K562 (cell line): ENCODE data around the gene CYBRD1. TPM values are rescaled to one million over a fixed set of nuclear protein-coding genes. Genes with fewer than 3 reads are reported as not detected.

ENCODE experiments used
- C11orf30 ChIP-seq: fragments of 450-650 bp; IDR thresholded peaks from 2 replicates; pipeline ENCODE4 v1.6.1; 2016; ENCODE audit warnings: low read depth, mild to moderate bottlenecking
- GABPA ChIP-seq: fragments of 200-800 bp; sonication (Bioruptor generic); conservative IDR thresholded peaks from 2 replicates; pipeline ENCODE4 v1.6.1; 2016; ENCODE audit warnings: low read depth, missing genetic modification characterization, missing compliant biosample characterization
- GATA2 ChIP-seq: sonication (generic); formaldehyde crosslinking; IDR thresholded peaks from 2 replicates; pipeline ENCODE4 v1.4.0; 2020; ENCODE audit warnings: mild to moderate bottlenecking, missing genetic modification reagents
- GTF2A2 ChIP-seq: IDR thresholded peaks from 2 replicates; pipeline ENCODE4 v1.6.1; 2016; ENCODE audit warnings: mild to moderate bottlenecking, missing genetic modification characterization, missing compliant biosample characterization
- HDAC2 ChIP-seq: fragments of 450-650 bp; IDR thresholded peaks from 2 replicates; pipeline ENCODE4 v1.6.1; 2016; ENCODE audit warnings: mild to moderate bottlenecking
- KAT2B ChIP-seq: IDR thresholded peaks from one replicate; pipeline ENCODE4 v1.6.1; 2012; ENCODE audit warnings: low read depth, mild to moderate bottlenecking, control low read depth, inconsistent platforms, low read length, moderate library complexity
- KDM5B ChIP-seq: fragments of 200-600 bp; sonication (generic); IDR thresholded peaks from 2 replicates; pipeline ENCODE4 v1.6.1; 2012; ENCODE audit warnings: low read depth, mild to moderate bottlenecking, moderate library complexity, low read length, control low read depth, inconsistent platforms; ENCODE audit not compliant: insufficient replicate concordance
- L3MBTL2 ChIP-seq: fragments of 450-650 bp; IDR thresholded peaks from 2 replicates; pipeline ENCODE4 v1.6.1; 2016; ENCODE audit warnings: mild to moderate bottlenecking, moderate library complexity
- RHOXF2B ChIP-seq: fragments of 250-450 bp; sonication (Bioruptor Pico); conservative IDR thresholded peaks from 2 replicates; pipeline ENCODE4 v1.5.1; 2021
- SREBF1 ChIP-seq: fragments of 150-350 bp; IDR thresholded peaks from 2 replicates; pipeline ENCODE4 v1.6.1; 2014; ENCODE audit warnings: antibody characterized with exemption, low read depth, low read length, borderline replicate concordance
- XRCC3 ChIP-seq: fragments of 450-650 bp; IDR thresholded peaks from 2 replicates; pipeline ENCODE4 v1.6.1; 2017; ENCODE audit warnings: mild to moderate bottlenecking, moderate library complexity
- ZC3H11A ChIP-seq: IDR thresholded peaks from 2 replicates; pipeline ENCODE4 v1.6.1; 2012; ENCODE audit warnings: low read depth, low read length, improper control_type of control experiment
- ZFP1 ChIP-seq: fragments of 450-650 bp; formaldehyde crosslinking; IDR thresholded peaks from 2 replicates; pipeline ENCODE4 v1.4.0; 2020; ENCODE audit warnings: mild to moderate bottlenecking, mixed read lengths
- ZNF184 ChIP-seq: sonication (generic); formaldehyde crosslinking; IDR thresholded peaks from 2 replicates; pipeline ENCODE4 v1.5.0; 2020; ENCODE audit warnings: missing genetic modification reagents
- ZNF23 ChIP-seq: fragments of 250-450 bp; sonication (Bioruptor Pico); IDR thresholded peaks from 2 replicates; pipeline ENCODE4 v1.4.0; 2020; ENCODE audit warnings: mild to moderate bottlenecking
- ZNF57 ChIP-seq: fragments of 450-650 bp; formaldehyde crosslinking; IDR thresholded peaks from 2 replicates; pipeline ENCODE4 v1.4.0; 2020; ENCODE audit warnings: mild to moderate bottlenecking, moderate library complexity
- ZNF707 ChIP-seq: fragments of 250-450 bp; sonication (Bioruptor Pico); conservative IDR thresholded peaks from 2 replicates; pipeline ENCODE4 v1.8.0; 2022; ENCODE audit warnings: inconsistent platforms, mild to moderate bottlenecking, moderate library complexity
- polyA plus RNA-seq, 8 experiments: library from polyadenylated mRNA; depleted of rRNA in 4 of 8; stranded (reverse) in 5 of 8; unstranded in 3 of 8; fragments of >200 nt; fragmentation: Nextera tagmentation in 2 of 8; fragmentation: Illumina TruSeq in 1 of 8; extraction: Ambion mirVana in 2 of 8; extraction: Trizol in 1 of 8; gene quantifications; 2 replicates each; pipeline versions ENCODE4 v1.2.1 to v1.2.3, GENCODE V29; 2011 to 2014; ENCODE audit warnings: inconsistent platforms in 1 of 8, missing spikeins in 1 of 8
- total RNA-seq, 7 experiments: library from RNA; depleted of rRNA in 6 of 7; stranded (reverse); fragments of >200 nt in 6 of 7; fragmentation: Illumina TruSeq in 2 of 7; extraction: Trizol in 2 of 7; gene quantifications; 2 replicates each; pipeline versions ENCODE4 v1.2.1 to v1.2.3, GENCODE V29; 2011 to 2021; ENCODE audit warnings: low replicate concordance in 1 of 7
- TF ChIP-seq, protein P1 (sequence below), 2 experiments: fragments of 150-350 bp in 1 of 2; IDR thresholded peaks; 2 replicates each; pipeline ENCODE4 v1.6.1; 2012 to 2016; ENCODE audit warnings: low read depth in 2 of 2, low read length in 2 of 2, mild to moderate bottlenecking in 1 of 2, moderate library complexity in 1 of 2
- TF ChIP-seq, protein P2 (sequence below): fragments of 250-450 bp; sonication (Bioruptor Pico); IDR thresholded peaks from 2 replicates; pipeline ENCODE4 v1.4.0; 2020; ENCODE audit warnings: mild to moderate bottlenecking, moderate library complexity
- TF ChIP-seq, protein P3 (sequence below): fragments of 450-650 bp; IDR thresholded peaks from 2 replicates; pipeline ENCODE4 v1.6.1; 2017; ENCODE audit warnings: mild to moderate bottlenecking, moderate library complexity
- TF ChIP-seq, protein P4 (sequence below): fragments of 450-650 bp; IDR thresholded peaks from 2 replicates; pipeline ENCODE4 v1.6.1; 2016

The CYBRD1 gene
- total and polyA plus RNA-seq, 9 of the 15 experiments (the other 6 are each of a cell fraction or from before 2014, with no cell fraction given): 9.6 to 22.4 (median 15.6) TPM

DNA sequence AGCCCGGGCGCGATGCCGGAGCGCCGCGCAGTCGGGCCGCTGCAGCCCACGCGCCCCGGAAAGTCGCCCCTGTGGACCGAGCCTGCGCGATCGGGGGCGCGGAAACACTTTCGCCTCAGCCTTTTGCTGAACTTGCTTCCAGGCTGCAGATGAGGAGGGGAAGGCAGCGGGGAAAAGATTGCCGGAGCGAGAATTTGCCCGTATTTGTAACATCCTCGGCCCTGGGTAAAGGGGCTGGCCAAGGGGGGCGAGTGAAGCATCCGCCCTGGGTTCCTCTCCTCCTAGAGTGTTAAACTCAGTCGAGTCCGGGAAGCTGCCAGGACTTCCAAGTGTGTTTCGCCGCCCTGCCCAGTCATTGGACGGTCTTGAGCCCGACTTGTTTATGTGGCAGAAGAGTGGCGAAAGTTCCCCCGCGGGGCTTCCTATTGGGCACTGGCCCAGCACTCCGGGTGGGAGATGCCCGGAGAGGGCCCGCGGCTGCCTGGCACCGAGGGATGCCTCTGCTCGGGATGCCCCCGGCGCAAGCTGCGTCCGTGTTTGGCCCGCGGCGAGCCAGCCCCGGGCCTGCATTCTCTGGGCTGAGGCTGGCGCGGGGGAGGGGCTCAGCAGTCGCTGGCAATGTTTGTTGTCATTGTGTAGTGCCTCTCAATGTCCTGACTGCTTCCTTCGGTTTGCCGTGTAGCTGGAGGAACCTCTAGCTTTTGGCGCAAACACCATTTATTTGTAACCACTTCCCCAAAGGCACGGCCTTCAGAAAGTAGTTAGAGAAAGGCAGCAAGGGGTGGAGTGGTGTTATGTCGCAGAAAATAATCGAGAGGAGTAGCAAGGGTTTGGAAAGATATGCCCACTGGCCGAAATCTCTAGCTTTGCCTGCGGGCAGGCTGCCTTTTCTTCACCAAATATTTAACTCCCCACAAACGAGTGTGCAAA, 1.1 kb downstream of the CYBRD1 start (continued):
- TF ChIP-seq, protein P1, sequence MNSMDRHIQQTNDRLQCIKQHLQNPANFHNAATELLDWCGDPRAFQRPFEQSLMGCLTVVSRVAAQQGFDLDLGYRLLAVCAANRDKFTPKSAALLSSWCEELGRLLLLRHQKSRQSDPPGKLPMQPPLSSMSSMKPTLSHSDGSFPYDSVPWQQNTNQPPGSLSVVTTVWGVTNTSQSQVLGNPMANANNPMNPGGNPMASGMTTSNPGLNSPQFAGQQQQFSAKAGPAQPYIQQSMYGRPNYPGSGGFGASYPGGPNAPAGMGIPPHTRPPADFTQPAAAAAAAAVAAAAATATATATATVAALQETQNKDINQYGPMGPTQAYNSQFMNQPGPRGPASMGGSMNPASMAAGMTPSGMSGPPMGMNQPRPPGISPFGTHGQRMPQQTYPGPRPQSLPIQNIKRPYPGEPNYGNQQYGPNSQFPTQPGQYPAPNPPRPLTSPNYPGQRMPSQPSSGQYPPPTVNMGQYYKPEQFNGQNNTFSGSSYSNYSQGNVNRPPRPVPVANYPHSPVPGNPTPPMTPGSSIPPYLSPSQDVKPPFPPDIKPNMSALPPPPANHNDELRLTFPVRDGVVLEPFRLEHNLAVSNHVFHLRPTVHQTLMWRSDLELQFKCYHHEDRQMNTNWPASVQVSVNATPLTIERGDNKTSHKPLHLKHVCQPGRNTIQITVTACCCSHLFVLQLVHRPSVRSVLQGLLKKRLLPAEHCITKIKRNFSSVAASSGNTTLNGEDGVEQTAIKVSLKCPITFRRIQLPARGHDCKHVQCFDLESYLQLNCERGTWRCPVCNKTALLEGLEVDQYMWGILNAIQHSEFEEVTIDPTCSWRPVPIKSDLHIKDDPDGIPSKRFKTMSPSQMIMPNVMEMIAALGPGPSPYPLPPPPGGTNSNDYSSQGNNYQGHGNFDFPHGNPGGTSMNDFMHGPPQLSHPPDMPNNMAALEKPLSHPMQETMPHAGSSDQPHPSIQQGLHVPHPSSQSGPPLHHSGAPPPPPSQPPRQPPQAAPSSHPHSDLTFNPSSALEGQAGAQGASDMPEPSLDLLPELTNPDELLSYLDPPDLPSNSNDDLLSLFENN (IDR thresholded peaks at IDR 0.05; ENCODE audit: low read depth in 2 of 2, low read length in 2 of 2): no peak; a peak in 1 of 4 replicates
- TF ChIP-seq GABPA (no peak), ZNF707 (no peak), ZNF57 (CRISPR knock-in tag) (no peak), C11orf30 (no peak), L3MBTL2 (no peak), ZNF184 (CRISPR knock-in tag) (no peak), ZNF23 (no peak), ZC3H11A (no peak), GTF2A2 (no peak), KDM5B (peak; percentile 39), HDAC2 (0 out of 2 replicates have a peak, but pooled peaks have one; percentile 14), GATA2 (CRISPR knock-in tag) (no peak), KAT2B (no peak), XRCC3 (no peak), RHOXF2B (CRISPR knock-in tag) (no peak), SREBF1 (no peak), ZFP1 (CRISPR knock-in tag) (no peak)
- TF ChIP-seq, protein P2, sequence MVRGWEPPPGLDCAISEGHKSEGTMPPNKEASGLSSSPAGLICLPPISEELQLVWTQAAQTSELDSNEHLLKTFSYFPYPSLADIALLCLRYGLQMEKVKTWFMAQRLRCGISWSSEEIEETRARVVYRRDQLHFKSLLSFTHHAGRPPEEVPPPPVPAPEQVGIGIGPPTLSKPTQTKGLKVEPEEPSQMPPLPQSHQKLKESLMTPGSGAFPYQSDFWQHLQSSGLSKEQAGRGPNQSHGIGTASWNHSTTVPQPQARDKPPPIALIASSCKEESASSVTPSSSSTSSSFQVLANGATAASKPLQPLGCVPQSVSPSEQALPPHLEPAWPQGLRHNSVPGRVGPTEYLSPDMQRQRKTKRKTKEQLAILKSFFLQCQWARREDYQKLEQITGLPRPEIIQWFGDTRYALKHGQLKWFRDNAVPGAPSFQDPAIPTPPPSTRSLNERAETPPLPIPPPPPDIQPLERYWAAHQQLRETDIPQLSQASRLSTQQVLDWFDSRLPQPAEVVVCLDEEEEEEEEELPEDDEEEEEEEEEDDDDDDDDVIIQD (CRISPR knock-in tag): no peak
- TF ChIP-seq, protein P3, sequence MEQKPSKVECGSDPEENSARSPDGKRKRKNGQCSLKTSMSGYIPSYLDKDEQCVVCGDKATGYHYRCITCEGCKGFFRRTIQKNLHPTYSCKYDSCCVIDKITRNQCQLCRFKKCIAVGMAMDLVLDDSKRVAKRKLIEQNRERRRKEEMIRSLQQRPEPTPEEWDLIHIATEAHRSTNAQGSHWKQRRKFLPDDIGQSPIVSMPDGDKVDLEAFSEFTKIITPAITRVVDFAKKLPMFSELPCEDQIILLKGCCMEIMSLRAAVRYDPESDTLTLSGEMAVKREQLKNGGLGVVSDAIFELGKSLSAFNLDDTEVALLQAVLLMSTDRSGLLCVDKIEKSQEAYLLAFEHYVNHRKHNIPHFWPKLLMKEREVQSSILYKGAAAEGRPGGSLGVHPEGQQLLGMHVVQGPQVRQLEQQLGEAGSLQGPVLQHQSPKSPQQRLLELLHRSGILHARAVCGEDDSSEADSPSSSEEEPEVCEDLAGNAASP: no peak
- TF ChIP-seq, protein P4, sequence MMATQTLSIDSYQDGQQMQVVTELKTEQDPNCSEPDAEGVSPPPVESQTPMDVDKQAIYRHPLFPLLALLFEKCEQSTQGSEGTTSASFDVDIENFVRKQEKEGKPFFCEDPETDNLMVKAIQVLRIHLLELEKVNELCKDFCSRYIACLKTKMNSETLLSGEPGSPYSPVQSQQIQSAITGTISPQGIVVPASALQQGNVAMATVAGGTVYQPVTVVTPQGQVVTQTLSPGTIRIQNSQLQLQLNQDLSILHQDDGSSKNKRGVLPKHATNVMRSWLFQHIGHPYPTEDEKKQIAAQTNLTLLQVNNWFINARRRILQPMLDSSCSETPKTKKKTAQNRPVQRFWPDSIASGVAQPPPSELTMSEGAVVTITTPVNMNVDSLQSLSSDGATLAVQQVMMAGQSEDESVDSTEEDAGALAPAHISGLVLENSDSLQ: no peak
